CD4-positive, alpha-beta T cell treated with Interleukin-12 subunit alpha and Interleukin-12 subunit beta, for 1 hour (primary cell): Measurements from ENCODE around the gene SERPINA4.
"Not testable (repeated sequence)": the region's sequence is repeated elsewhere in the genome, so short reads cannot be mapped to it uniquely, and the experiment has no call there.

ENCODE experiments used
- DNase-seq: peaks from one replicate; pipeline ENCODE4 v3.0.0-alpha.2; 2020

SERPINA4 gene

GRCh38 chr14:94593749-94594431 is 32.6 kb downstream of the SERPINA4 start:
- no peak for DNase-seq

- no peak for DNase-seq
Observed at GRCh38 chr14:94594441-94594840, 33.2 kb downstream of the SERPINA4 start.

- no peak for DNase-seq
Observed at GRCh38 chr14:94595912-94596311, 34.7 kb downstream of the SERPINA4 start.

- DNase-seq: no peak
Observed at GRCh38 chr14:94596361-94596760, 35.1 kb downstream of the SERPINA4 start.

GRCh38 chr14:94597788-94598187 is 36.5 kb downstream of the SERPINA4 start:
- DNase-seq: no peak

- no peak for DNase-seq
Observed at GRCh38 chr14:94598506-94598815, 37.2 kb downstream of the SERPINA4 start.

GRCh38 chr14:94598816-94599655 is 37.8 kb downstream of the SERPINA4 start:
- DNase-seq: no peak

GRCh38 chr14:94599656-94600004 is 38.4 kb downstream of the SERPINA4 start:
- no peak for DNase-seq

- DNase-seq: no peak
Observed at GRCh38 chr14:94600148-94600545, 38.9 kb downstream of the SERPINA4 start.

GRCh38 chr14:94601884-94602391 is 40.7 kb downstream of the SERPINA4 start:
- DNase-seq: no peak

GRCh38 chr14:94602722-94603121 is 41.5 kb downstream of the SERPINA4 start:
- DNase-seq: no peak

- no peak for DNase-seq
Observed at GRCh38 chr14:94605361-94605760, 44.1 kb downstream of the SERPINA4 start.

- DNase-seq: not testable (repeated sequence)
Observed at GRCh38 chr14:94608966-94609365, 47.7 kb downstream of the SERPINA4 start.

- DNase-seq: no peak
Observed at GRCh38 chr14:94611179-94611578, 49.9 kb downstream of the SERPINA4 start.

GRCh38 chr14:94612174-94612573 is 50.9 kb downstream of the SERPINA4 start, which contains the start of gene SERPINA3:
Gene SERPINA3, plus strand, starts transcription at chr14:94612391. Its CDS starts 2,051 bp downstream, at chr14:94614442.
- no peak for DNase-seq

- DNase-seq: no peak
Observed at GRCh38 chr14:94612580-94613554, 51.6 kb downstream of the SERPINA4 start.

GRCh38 chr14:94613720-94614644 is 52.7 kb downstream of the SERPINA4 start:
- no peak for DNase-seq

GRCh38 chr14:94614802-94615201 is 53.6 kb downstream of the SERPINA4 start:
- DNase-seq: no peak

GRCh38 chr14:94615254-94615653 is 54.0 kb downstream of the SERPINA4 start:
- no peak for DNase-seq

GRCh38 chr14:94615823-94616570 is 54.8 kb downstream of the SERPINA4 start:
- DNase-seq: no peak

- no peak for DNase-seq
Observed at GRCh38 chr14:94617366-94617941, 56.2 kb downstream of the SERPINA4 start.
